GM21825 (cell line): Measurements from ENCODE around the gene INPP4B.
"Not testable (repeated sequence)": the region's sequence is repeated elsewhere in the genome, so short reads cannot be mapped to it uniquely, and the experiment has no call there.

Experiments used
- ATAC-seq: cut with Tn5 transposase; IDR thresholded peaks from one replicate; pipeline ENCODE4 v1.9.1; 2021; ENCODE audit warnings: mild to moderate bottlenecking, moderate library complexity; ENCODE audit not compliant: unreplicated experiment

The INPP4B gene

GRCh38 chr4:142101401-142101800, 744.7 kb downstream of the INPP4B start:
- ATAC-seq = no peak

- ATAC-seq = no peak
Observed at GRCh38 chr4:142100941-142101340, 745.2 kb downstream of the INPP4B start.

- no peak for ATAC-seq
Observed at GRCh38 chr4:142098900-142099545, 747.1 kb downstream of the INPP4B start.

GRCh38 chr4:142098380-142098779, 747.7 kb downstream of the INPP4B start:
- no peak for ATAC-seq

GRCh38 chr4:142097015-142097414, 749.1 kb downstream of the INPP4B start:
- ATAC-seq = no peak

- ATAC-seq = no peak
Observed at GRCh38 chr4:142095886-142096605, 750.1 kb downstream of the INPP4B start.

- no peak for ATAC-seq
Observed at GRCh38 chr4:142092941-142093340, 753.2 kb downstream of the INPP4B start.

- no peak for ATAC-seq
Observed at GRCh38 chr4:142091691-142092182, 754.4 kb downstream of the INPP4B start.

GRCh38 chr4:142091085-142091513, 755.0 kb downstream of the INPP4B start:
- no peak for ATAC-seq

- ATAC-seq = no peak
Observed at GRCh38 chr4:142088906-142089305, 757.2 kb downstream of the INPP4B start.

GRCh38 chr4:142085513-142086292, 760.4 kb downstream of the INPP4B start:
- no peak for ATAC-seq

GRCh38 chr4:142083264-142083663, 762.8 kb downstream of the INPP4B start:
- no peak for ATAC-seq

GRCh38 chr4:142081025-142081424, 765.1 kb downstream of the INPP4B start:
- no peak for ATAC-seq

GRCh38 chr4:142079959-142080358, 766.1 kb downstream of the INPP4B start:
- ATAC-seq = no peak

- no peak for ATAC-seq
Observed at GRCh38 chr4:142077048-142077447, 769.1 kb downstream of the INPP4B start.

GRCh38 chr4:142068304-142068703, 777.8 kb downstream of the INPP4B start:
- ATAC-seq = not testable (repeated sequence)

GRCh38 chr4:142066562-142066961, 779.5 kb downstream of the INPP4B start:
- not testable (repeated sequence) for ATAC-seq

- ATAC-seq = no peak
Observed at GRCh38 chr4:142065086-142065647, 780.9 kb downstream of the INPP4B start.

- no peak for ATAC-seq
Observed at GRCh38 chr4:142064181-142064580, 781.9 kb downstream of the INPP4B start.

- no peak for ATAC-seq
Observed at GRCh38 chr4:142045996-142046395, 800.1 kb downstream of the INPP4B start.

GRCh38 chr4:142044271-142044670, 801.8 kb downstream of the INPP4B start:
- no peak for ATAC-seq
